ENCODE measurements around the gene CDK14. TPM values are rescaled to one million over a fixed set of nuclear protein-coding genes. Genes with fewer than 3 reads are reported as not detected.

The CDK14 gene
- total RNA-seq, 1 experiment from 2014 or later, result 39.1 TPM

- CTCF ChIA-PET, result no interaction called here
- BruUV-seq (replicated peaks), result no TSS peak
- POLR2A ChIA-PET (ENCODE audit: unreplicated experiment), result interaction anchor here (0.6 kb wide), 1 partner anchor 896 kb away, joined by 6 read pairs; no protein-coding TSS in a partner anchor
Observed at GRCh38 chr7:90886416-90886815, 290.3 kb downstream of the CDK14 start.

GRCh38 chr7:90889210-90889609, 293.1 kb downstream of the CDK14 start:
- ChIA-PET CTCF (no interaction called here), POLR2A (ENCODE audit: unreplicated experiment) (no interaction called here)
- no peaks in the 10 kb centered on the region for H3K27me3 ChIP-seq (ENCODE audit: insufficient read depth, low read depth)
- no peaks in the 10 kb centered on the region for H3K36me3 ChIP-seq (ENCODE audit: low read depth)
- intact Hi-C loops (cut with micrococcal nuclease; ENCODE audit: unreplicated experiment), result no loop called here
- H3K4me3 ChIP-seq, result no peak overlapping the region
- BruUV-seq (replicated peaks), result no TSS peak
- no peaks in the 10 kb centered on the region for H3K79me2 ChIP-seq (ENCODE audit: low read depth)
- H3K27ac ChIP-seq, result no peak overlapping the region
- no peak for DNase-seq
- no peaks in the 10 kb centered on the region for H3F3A ChIP-seq (ENCODE audit: insufficient read depth, low read depth)
- H3K9me2 ChIP-seq (ENCODE audit: insufficient read depth), result no peaks in the 10 kb centered on the region
- TF ChIP-seq CTCF (conservative IDR thresholded peaks at IDR 0.05) (no peak), EZH2 (IDR thresholded peaks at IDR 0.05; ENCODE audit: low read depth) (no peak)
- H2AFZ ChIP-seq, result no peak overlapping the region
- H3K4me1 ChIP-seq (replicated peaks; ENCODE audit: insufficient read depth), result no peaks in the 10 kb centered on the region
- no peaks in the 10 kb centered on the region for H3K9me3 ChIP-seq (ENCODE audit: insufficient read depth, low read depth)
- H4K20me1 ChIP-seq (ENCODE audit: insufficient read depth), result no peaks in the 10 kb centered on the region
- no peak overlapping the region for H3K4me2 ChIP-seq

More at GRCh38 chr7:90886416-90886815, 290.3 kb downstream of the CDK14 start:
- Histone ChIP-seq H3F3A (ENCODE audit: insufficient read depth, low read depth) (no peaks in the 10 kb centered on the region), H3K27me3 (ENCODE audit: insufficient read depth, low read depth) (no peaks in the 10 kb centered on the region), H3K4me3 (no peak overlapping the region), H3K9me3 (ENCODE audit: insufficient read depth, low read depth) (no peaks in the 10 kb centered on the region), H2AFZ (no peak overlapping the region), H3K79me2 (ENCODE audit: low read depth) (no peaks in the 10 kb centered on the region), H3K27ac (no peak overlapping the region), H3K4me2 (no peak overlapping the region), H3K36me3 (ENCODE audit: low read depth) (no peaks in the 10 kb centered on the region), H3K4me1 (replicated peaks; ENCODE audit: insufficient read depth) (no peaks in the 10 kb centered on the region), H3K9me2 (ENCODE audit: insufficient read depth) (no peaks in the 10 kb centered on the region), H4K20me1 (ENCODE audit: insufficient read depth) (no peaks in the 10 kb centered on the region)
- no peak for DNase-seq
- TF ChIP-seq EZH2 (IDR thresholded peaks at IDR 0.05; ENCODE audit: low read depth), result no peak
- no peak for TF ChIP-seq CTCF (conservative IDR thresholded peaks at IDR 0.05)
- intact Hi-C loops (cut with micrococcal nuclease; ENCODE audit: unreplicated experiment), result no loop called here

DNA sequence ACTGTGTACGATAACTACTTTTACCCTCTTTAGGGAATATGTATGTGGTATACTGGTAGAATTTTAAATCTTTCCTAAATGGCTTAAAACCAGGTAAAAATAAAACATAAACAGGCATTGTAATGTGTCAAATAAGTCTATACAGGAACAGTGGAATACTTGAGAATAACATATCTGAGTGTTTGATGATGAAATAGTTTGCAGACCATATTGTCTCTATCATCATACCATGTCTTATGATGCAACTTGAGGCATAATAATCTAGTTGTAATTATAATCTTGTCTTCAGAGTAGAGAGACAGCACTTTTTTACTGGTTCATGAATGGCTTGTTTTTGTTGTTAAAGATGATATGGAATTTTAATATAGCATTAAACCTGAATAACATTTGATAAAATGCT, 293.5 kb downstream of the CDK14 start:
- Histone ChIP-seq H3K4me2 (no peak overlapping the region), H3K4me1 (replicated peaks; ENCODE audit: insufficient read depth) (no peaks in the 10 kb centered on the region), H3K79me2 (ENCODE audit: low read depth) (no peaks in the 10 kb centered on the region), H4K20me1 (ENCODE audit: insufficient read depth) (no peaks in the 10 kb centered on the region), H3F3A (ENCODE audit: insufficient read depth, low read depth) (no peaks in the 10 kb centered on the region), H3K4me3 (no peak overlapping the region), H3K9me2 (ENCODE audit: insufficient read depth) (no peaks in the 10 kb centered on the region), H2AFZ (no peak overlapping the region), H3K27me3 (ENCODE audit: insufficient read depth, low read depth) (no peaks in the 10 kb centered on the region), H3K9me3 (ENCODE audit: insufficient read depth, low read depth) (no peaks in the 10 kb centered on the region), H3K36me3 (ENCODE audit: low read depth) (no peaks in the 10 kb centered on the region), H3K27ac (no peak overlapping the region)
- ChIA-PET POLR2A (ENCODE audit: unreplicated experiment) (no interaction called here), CTCF (no interaction called here)
- no peak for DNase-seq
- BruUV-seq (replicated peaks), result no TSS peak
- intact Hi-C loops (cut with micrococcal nuclease; ENCODE audit: unreplicated experiment), result no loop called here
- no peak for TF ChIP-seq CTCF (conservative IDR thresholded peaks at IDR 0.05)
- TF ChIP-seq EZH2 (IDR thresholded peaks at IDR 0.05; ENCODE audit: low read depth), result no peak
